ENCODE measurements around the gene CCDC187.

The CCDC187 gene

GRCh38 chr9:136311051-136312008 lies 7.4 kb upstream of the CCDC187 start:
- DNase-seq: no peak

- DNase-seq: no peak
These were observed 6.6 kb upstream of the CCDC187 start for GRCh38 chr9:136310273-136311030.

GRCh38 chr9:136309806-136310220 lies 5.9 kb upstream of the CCDC187 start:
- DNase-seq: no peak

- DNase-seq: no peak
These were observed 5.4 kb upstream of the CCDC187 start for GRCh38 chr9:136309101-136309801.

- no peak for DNase-seq
These were observed 4.8 kb upstream of the CCDC187 start for GRCh38 chr9:136308702-136309053.

GRCh38 chr9:136308006-136308701 lies 4.3 kb upstream of the CCDC187 start:
- no peak for DNase-seq

- DNase-seq: no peak
These were observed 3.4 kb upstream of the CCDC187 start for GRCh38 chr9:136307215-136307750.

- no peak for DNase-seq
These were observed 2.6 kb upstream of the CCDC187 start for GRCh38 chr9:136306211-136307208.

- DNase-seq: no peak
These were observed 1.9 kb upstream of the CCDC187 start for GRCh38 chr9:136305804-136306203.

- DNase-seq: no peak
These were observed 1.1 kb upstream of the CCDC187 start for GRCh38 chr9:136304981-136305380.

GRCh38 chr9:136304456-136304855 lies 562 bp upstream of the CCDC187 start:
- DNase-seq: no peak

- DNase-seq: no peak
These were observed 649 bp downstream of the CCDC187 start for GRCh38 chr9:136303066-136303824.

GRCh38 chr9:136302527-136302926 lies 1.4 kb downstream of the CCDC187 start:
- no peak for DNase-seq

GRCh38 chr9:136300866-136301265 lies 3.0 kb downstream of the CCDC187 start:
- DNase-seq: no peak

GRCh38 chr9:136300016-136300545 lies 3.8 kb downstream of the CCDC187 start:
- no peak for DNase-seq

GRCh38 chr9:136299541-136299940 lies 4.4 kb downstream of the CCDC187 start:
- no peak for DNase-seq

- no peak for DNase-seq
These were observed 4.8 kb downstream of the CCDC187 start for GRCh38 chr9:136299116-136299515.

- DNase-seq: no peak
These were observed 5.8 kb downstream of the CCDC187 start for GRCh38 chr9:136297766-136298735.
